Prostate gland (tissue), 2 donors: ENCODE measurements around the gene SERPINB10.

Experiments used
- CTCF ChIP-seq, 4 experiments: fragments of 200-600 bp in 2 of 4; fragments of 450-650 bp in 2 of 4; sonication (generic) in 2 of 4; IDR thresholded peaks; 1 replicate in 3 of 4; 2 replicates in 1 of 4; pipeline ENCODE4 v1.5.1; 2016 to 2019; ENCODE audit warnings: antibody characterized with exemption in 4 of 4, mild to moderate bottlenecking in 2 of 4, moderate library complexity in 2 of 4
- POLR2A ChIP-seq: fragments of 450-650 bp; IDR thresholded peaks from one replicate; pipeline ENCODE4 v1.6.1; 2016; ENCODE audit warnings: antibody characterized with exemption, mild to moderate bottlenecking
- POLR2AphosphoS5 ChIP-seq: sonication (generic); formaldehyde crosslinking; IDR thresholded peaks from one replicate; pipeline ENCODE4 v1.6.1; 2017; ENCODE audit warnings: antibody characterized with exemption

GRCh38 chr18:63871836-63872235 lies 35.9 kb upstream of the SERPINB10 start:
- TF ChIP-seq CTCF (IDR thresholded peaks at IDR 0.05) (no peak), POLR2A (no peak), POLR2AphosphoS5 (no peak)
